HG03025 (cell line): Measurements from ENCODE around the gene ZFYVE28.
A peak's percentile ranks its signal among the peaks of the same experiment; 100 is the strongest.
"Not testable (repeated sequence)": the region's sequence is repeated elsewhere in the genome, so short reads cannot be mapped to it uniquely, and the experiment has no call there.

Experiments
- ATAC-seq: cut with Tn5 transposase; IDR thresholded peaks from one replicate; pipeline ENCODE4 v1.9.1; 2021; ENCODE audit warnings: mild to moderate bottlenecking, moderate library complexity; ENCODE audit not compliant: unreplicated experiment, low FRiP score

Gene ZFYVE28

DNA sequence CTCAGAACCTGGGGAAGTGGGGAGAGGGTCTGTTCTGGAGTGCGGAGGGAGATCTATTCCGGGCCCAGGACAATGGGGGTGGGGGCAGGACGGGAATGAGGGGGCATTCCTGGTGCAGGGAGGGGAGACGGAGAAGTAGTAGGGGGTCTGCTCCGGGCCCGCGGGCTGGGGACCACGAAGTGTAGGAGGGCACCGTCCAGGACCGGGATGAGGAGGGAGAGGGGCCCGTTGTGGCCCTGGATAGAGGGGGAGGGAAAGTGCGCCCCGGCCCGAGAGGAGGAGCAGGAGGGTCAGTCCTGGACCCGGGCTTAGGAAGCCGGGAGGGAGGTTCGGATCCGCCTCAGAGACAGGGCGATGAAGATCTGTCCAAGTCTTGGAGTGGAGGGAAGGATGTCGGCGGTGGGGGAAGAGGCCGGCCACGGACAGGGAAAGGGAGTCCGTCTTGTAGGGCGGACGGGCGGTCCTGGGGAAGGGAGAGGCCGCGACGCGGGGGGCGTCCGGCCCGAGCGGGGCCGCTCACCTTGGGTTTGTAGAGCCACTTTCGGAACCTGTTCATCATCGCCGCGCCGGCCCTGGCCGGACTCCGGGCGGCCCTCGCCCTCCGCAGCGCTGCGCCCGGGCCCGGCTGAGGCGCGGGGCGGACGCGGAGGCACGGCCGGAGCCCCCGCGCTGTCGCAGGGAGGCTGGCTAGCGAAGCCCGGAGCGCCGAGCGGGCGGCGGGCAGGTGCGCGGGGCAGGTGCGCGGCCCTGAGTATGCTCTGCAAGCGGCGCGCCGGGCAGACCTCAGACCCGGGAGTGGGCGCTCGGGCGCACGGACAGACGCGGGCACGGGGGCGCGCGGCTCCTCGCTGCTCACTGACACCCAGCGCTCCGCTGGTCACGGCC is at the start of gene ZFYVE28:
Gene ZFYVE28 (minus strand): TSS at position 881 of the 885 bp plus-strand sequence. CDS start 322 bp downstream, at position 559.
- ATAC-seq: peak; percentile 15

DNA sequence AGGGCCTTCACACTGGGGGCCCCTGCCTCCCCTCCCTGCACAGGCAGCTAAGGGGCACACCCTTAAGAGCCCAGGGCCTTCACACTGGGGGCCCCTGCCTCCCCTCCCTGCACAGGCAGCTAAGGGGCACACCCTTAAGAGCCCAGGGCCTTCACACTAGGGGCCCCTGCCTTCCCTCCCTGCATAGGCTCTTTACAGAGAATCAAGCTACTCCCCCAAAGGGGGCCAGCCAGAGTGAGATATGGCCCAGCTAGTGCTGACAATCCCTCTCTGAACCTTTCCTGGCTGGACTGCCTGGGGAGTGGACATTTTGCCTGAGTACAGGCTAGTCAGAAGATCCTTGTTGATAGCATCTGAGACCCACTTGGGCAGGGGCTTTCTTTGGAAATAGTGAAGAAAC is 47.1 kb upstream of the ZFYVE28 start:
- not testable (repeated sequence) for ATAC-seq

DNA sequence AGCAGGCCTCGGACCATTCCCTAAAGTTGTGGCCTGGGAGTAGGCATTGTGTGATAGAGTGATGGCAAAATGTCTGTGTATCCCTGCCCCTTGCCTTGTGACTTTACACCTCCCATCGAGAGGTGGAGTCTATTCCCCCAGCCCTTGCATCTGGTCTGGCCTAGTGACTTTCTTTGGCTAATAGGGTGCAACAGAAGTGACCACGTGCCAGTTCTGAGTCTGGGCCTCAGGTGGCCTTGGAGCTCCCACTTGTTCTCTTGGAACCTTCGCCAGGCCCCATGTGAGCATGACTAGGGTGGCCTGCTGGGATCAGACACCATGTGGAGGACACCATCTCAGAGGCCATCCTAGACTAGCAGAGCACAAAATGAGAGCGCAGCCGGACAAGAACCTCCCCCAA is 46.6 kb upstream of the ZFYVE28 start:
- no peak for ATAC-seq

DNA sequence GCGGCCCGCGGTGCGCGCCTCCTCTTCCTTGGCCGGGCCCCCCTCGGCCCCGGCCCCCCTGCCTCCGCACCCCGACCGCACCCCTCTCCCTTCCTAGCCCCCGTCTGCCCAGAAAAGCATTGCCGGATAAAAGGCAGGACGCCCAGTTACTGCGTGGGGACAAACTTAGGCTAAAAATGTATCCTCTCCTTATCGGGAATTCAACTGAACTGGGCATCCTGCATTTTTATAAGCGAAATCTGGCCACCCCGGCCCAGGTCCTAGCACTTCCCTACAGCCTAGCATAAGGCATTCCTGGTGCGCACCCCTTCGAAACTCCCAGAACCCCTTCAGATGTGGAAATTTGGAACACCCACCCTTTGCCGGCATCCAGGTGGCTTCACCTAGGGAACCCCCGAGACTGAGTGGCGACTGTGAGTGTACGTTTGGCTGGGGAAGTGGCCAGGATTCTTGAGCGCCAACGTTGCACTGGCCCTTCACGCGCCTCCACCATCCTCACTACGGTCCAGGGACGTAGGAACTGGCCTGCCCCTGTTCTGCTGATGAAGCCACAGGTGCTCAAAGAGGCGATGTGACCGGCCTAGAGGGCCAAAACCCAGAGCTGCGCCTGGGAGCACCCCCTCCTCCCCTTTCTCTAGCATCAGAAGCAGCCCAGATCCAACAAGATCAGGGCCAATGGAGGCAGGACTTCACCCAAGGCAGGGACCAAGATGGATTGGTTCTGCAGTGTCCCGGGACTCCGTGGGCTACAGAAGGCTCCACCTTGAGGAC is 44.7 kb upstream of the ZFYVE28 start:
- no peak for ATAC-seq

DNA sequence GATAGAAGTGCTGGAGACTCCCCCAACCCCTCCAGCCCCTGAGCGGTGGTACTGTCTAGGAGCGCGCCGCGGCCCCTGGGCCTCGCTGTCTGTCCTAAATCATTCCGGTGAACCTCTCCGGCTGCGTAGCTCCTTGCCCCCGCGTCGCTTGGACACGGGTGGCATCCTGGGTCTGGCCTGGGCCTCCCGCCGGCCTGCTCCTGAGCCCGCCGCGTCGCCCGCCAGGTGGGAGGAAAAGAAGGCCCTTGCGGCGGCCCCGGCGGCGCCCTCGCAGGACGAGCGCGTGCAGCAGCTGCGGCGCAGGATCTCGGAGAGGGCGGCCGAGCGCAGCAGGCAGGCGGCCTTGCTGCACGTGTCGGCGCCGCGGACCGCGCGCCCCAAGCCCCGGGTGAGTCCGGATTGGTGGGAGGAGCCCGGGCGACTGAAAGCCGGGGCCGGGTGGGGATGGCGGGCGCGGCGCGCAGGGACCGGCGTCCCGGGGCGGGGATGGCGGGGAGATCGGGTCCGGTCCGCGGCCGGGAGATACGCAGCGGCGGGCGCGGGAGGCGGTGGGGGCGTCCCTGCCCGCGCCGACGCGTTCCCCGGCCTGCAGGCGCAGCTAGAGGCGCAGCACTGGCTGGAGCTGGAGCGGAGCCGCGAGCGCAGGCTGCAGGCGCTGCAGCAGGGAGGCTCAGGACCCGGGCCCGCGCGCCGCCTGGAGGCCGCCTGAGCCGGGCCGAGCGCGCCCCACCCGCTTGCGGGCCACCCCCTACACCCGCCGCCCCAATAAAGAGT is 44.0 kb upstream of the ZFYVE28 start:
- ATAC-seq: peak; percentile 74

DNA sequence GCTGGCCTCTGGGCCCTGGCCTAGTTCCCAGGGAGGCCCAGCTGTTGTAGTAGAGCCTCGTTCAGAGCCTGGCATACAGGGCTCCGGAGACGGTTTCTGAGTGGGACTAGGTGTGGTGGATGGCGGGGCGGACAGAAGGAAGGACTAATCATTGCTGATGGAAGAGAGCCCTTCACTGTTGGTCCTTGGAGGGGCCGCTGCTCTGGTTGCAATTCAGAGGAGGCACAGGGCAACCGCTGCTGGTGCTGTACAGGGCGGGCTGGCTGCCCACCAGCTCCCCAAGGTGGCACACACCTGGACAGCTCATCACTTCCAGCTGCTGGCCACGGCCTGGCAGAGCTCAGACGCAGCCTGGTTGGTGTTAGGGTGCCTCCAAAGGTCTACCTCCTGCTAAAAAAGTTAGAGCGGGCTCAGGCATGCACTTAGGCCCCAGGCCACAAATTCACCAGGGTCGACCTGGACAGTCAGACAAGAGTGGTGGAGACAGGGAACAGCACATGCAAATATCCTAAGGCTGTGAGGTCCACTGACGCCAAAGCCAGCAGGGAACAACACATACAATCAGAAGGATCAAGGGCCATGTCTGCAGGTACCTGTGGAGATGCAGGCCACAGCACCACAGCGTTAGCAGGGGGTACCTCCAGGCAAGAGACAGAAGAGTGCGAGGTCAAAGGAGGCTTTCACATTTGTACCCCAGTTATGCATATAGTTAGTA is 43.0 kb upstream of the ZFYVE28 start:
- no peak for ATAC-seq

DNA sequence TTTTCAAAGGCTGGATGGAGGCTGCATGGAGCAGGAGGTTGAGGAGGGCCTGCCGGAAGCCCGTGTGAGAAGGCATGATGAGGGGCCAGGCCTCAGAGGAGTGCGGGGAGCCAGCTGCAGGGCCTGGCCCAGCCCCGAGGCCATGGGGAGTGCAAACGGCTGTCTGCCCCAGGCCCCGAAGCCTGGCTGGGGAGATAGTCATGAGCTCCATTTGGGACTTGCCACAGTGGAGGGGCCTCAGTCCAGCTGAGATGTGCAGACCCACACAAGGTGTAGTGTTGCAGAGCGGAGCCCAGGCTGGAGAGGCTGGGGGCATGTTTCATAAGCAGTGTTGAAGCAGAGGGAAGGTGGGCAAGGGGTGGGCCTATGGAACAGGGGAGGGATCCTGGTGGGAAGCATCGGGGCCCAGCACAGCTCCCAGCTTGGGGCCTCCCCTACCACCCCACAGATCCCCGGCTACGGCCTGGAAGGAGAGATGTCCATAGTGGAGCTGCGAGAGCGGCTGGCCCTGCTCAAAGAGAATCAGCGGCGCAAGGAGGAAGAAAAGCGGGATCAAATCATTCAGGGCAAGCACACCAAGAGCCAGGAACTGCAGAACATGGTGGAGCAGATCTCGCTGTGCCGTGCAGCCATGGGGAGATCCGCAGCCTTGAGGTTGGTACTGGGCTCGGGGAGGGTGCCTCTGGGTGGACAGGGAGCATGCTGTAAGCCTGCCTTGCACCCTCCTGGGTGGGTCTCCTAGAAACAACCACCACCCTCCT is 41.3 kb upstream of the ZFYVE28 start:
- ATAC-seq: no peak

DNA sequence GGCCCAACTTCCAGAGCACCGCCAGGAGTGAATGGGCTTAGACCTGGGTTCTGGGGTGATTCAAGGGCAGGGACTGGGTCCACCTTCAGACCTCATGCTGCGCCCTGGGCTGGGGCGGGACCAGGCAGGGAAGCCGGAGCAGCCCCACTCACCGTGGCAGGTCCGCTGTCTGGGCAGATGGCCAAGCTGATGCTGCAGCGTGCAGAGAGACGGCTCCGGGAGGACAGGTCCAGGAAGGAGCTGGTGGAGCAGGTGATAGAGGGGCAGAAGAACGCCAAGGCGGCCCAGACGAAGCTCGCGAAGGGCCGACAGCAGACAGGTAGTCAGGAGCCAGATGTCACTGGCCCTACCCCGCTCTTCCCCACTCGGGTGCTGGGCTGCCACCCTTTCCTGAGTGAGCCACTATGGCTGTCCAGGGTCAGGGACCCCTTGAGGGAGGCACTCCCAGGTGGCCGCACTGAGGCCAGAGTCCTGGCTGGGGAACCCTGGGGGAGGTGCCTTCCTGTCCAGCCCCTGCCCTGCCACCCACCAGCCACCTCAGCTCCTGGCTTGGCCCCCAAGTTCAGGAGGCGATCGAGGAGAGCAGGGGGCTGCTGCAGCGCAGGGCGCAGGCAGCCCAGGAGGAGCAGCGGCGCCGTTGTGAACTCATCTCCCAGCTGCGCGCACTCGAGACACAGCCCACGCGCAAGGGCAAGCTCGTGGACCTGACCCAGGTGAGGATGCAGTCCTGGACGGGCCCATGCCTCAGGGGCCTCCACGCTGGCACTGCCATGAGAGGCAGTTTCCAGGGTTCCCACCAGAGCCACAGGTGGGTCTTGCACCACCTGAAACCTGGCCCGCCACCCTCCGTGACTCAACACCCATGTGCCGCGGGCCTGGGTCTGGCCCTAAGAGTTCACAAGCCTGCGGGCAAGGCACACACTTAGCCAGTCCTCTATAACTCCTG is 40.4 kb upstream of the ZFYVE28 start:
- ATAC-seq: no peak

DNA sequence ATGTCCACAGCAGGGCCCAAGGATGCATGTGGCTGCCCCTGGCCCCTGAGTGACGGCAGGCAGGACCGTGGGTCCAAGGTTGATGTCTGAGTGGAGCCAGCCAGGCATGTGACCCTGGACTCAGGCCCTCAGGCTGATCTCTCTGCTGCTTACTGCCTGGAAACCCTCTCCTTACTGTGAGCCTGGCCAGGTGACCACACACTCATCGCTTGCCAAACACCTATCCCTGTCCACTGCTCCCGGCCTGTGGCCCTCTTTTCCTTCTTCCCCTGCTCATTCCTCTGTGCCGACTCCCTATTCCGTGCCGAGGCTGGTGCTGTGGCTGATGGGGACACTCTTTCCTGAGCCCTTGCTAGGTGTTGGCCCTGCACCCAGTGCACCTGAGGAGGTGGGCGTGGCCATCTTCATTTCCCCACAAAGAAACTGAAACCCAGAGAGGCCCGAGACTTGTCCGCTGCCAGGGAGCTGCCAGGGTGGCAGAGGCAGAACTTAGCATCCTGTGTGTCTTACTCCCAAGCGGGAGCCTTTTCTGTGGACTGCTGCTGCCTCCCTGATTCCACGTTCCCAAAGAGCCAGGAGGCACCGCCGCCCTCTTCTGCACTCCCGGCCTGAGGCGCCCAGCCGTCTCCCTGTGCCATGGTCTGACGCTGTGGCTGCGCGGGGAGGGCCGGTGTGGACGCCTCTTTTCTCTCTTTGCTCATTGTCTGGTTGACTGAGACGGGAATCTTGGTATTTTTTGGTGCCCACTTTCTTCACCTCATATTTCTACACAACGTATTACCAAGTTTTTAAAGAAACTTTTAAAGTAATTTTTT is 39.2 kb upstream of the ZFYVE28 start:
- ATAC-seq: no peak

DNA sequence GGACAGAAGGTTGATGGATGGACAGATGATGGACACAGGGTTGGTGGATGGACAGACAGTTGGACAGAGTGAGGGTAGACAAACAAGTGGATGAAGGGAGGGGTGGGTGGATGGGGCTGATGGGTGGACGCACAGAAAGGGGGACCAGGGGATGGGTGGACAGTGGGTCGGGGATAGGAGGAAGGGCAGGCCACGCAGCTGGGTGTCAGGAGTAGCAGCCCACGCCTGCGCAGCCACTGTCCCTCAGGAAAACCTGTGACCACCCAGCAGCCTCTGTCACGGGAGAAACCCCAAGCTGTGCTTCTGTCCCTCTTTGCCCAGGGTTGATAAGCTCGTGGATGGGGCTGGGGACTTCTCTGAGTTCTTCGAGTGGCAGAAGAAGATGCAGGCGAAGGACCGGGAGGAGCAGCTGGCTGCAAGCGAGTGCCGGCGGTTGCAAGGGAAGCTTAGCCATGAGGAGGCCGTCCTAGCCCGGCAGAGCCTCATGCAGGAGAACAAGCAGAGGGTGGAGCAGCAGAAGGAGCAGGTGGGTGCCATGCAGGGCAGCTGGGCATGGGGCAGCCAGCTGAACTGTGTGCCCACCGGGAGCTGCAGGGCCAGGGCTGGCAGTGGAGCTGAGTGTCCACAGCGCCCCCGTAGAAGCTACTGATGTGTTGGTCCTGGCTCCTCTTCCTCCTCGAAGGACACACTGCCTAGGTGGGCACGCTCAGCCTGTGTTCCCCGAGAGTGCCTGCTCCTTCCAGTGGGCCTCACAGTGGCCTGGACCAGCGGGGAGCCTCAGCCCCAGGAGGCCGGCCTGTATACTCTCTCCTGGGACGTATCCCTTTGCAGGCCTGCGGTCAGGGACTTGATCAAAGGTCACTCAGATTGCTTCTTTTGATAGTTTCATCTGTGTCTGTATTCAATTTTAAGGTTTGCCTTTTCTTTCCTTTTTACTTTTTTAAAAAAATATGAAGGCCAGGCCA is 33.7 kb upstream of the ZFYVE28 start:
- no peak for ATAC-seq

DNA sequence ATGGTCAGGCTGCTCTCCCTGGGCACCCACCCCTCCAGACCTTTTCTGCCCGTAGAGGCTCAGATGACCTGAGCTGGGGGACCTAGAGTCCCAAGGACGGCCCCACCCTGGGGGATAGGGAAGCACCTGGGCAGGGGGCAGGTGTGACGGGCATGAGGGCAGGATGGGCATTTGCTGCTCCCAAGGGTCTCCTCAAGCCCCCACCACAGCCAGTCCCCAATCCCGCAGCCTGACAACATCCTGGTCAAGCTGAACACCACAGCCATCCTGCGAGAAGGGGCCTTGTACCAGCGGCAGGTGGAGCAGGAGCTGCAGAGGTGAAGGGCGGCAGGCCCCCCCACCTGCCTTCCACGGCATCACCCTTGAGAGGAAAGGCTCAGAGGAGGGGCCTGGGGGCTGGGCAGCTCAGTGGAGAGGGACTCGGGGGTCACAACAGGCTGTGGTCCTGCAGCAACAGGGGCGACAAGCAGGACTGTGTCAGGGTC is 32.6 kb upstream of the ZFYVE28 start:
- no peak for ATAC-seq

DNA sequence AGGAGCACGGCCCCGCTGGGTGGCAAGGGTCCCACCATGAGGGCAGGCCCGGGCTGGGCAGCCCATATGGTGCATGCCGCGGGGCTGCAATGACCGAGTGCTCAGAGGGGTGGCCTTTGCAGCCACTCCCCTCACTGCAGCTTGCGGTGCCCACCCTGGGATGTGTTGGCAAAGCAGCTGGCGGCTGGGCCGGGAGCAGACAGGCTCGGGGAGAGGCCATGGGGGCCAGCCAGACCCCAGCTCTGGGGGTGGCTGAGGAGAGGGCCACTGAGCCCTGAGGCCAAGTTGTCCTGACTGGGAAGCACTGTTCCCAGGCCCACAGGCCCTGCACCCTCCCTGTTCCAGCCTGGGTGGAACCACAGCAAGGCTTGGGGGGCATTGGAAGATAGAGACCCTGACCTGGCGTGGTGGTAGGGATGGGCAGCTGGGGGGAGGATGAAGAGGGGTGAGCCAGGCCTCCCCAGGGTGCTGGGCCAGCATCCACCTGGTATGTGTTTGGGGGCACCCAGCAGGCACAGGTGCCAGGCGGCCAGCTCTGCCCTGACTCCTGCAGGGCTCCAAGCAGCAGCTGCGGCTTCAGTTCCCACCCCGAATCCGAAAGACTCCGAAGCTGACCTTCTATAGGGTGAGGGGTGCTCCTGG is 32.1 kb upstream of the ZFYVE28 start:
- no peak for ATAC-seq

DNA sequence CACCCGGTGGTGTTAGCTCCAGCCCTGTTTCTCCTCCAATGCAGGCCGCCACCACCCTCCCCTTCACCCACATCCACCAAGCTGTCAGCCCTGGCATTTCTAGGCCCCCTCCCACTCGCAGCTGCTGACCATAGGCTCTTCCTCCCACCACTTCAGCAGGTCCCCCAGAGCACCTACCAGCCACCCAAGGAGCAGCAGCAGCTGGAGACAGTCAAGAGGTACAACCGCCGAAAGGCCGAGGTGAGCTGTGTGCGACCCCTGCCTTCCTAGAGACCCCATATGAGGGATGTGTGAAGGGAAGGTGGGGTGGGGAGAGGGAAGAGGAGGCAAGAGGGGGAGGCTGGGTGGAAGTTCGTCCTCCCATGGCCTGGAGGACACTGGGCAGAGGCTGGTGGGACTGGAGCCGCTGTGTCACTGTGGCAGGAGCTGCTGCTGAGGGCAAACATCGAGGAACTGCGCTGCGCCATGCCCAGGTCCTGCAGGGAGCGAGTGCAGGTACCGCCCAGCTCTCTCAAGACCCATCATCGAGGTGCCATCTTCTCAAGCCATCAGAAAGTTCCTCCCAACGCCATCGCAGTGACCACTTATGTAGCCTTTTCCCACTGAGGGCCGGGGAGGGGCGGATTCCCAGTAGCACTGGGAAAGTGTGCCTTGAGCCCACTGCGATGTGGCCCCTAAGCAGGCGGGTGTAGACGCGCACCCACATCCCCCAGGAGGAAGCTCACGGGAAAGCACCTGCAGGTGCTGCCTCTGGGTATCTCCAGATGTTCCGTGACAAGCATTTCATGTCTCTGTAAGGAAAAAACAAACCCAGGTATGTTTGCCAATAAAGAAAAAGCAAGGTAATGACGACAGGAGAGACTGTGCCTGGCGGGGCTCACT is 31.3 kb upstream of the ZFYVE28 start:
- no peak for ATAC-seq

DNA sequence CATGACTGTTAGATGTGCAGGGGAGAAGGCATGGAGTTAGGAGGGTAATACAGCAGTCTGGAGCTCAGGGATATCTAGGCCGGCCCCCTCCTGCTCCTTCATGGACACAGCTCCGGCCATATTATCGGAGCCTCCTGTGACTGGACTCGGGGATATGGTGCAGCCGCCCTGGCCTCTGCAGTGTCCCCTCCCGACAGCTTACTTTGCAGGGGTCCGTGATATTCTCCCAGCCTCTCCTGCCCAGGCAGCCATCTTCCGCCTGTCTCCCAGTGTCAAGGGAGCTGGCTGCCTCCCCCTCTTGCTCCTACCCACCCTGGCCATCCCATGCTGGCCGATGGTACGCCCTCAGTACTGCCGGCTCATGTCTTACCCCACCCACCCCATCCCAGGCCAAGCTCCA is 30.6 kb upstream of the ZFYVE28 start:
- no peak for ATAC-seq

DNA sequence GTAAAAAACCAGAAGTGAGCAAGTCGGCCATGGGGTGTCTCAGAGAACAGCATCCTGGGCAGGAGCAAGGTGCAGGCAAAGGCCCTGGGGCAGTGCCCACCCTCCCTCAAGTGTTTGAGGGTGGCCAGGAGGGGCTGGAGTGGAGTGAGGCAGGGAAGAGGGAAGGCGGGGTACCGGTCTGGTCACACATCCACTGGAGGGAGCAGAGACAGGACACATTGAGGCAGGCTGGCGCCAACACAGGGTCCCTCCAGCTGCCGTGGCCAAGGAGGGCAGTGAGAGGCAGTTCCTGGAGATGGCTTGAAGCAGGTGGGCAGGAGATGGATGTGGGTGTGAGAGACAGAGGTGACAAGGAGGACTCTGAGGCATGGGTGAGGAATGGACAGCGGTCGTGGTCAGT is 30.1 kb upstream of the ZFYVE28 start:
- ATAC-seq: no peak
